Karpas-422 (cell line): ENCODE measurements around the gene GRK5. TPM values are rescaled to one million over a fixed set of nuclear protein-coding genes. Genes with fewer than 3 reads are reported as not detected.
"Not testable (repeated sequence)": the region's sequence is repeated elsewhere in the genome, so short reads cannot be mapped to it uniquely, and the experiment has no call there.

ENCODE experiments used
- DNase-seq: peaks from one replicate; pipeline ENCODE4 v3.0.0-alpha.2; 2015
- H2AFZ ChIP-seq: fragments of 200-600 bp; sonication (generic); 2 replicates; pipeline ENCODE4 v1.6.1; 2014; ENCODE audit warnings: antibody characterized with exemption, low read length, mixed read lengths
- H3K27ac ChIP-seq: fragments of 200-600 bp; sonication (generic); 2 replicates; pipeline ENCODE4 v1.5.1; 2014; ENCODE audit warnings: mild to moderate bottlenecking, low read length, moderate library complexity
- H3K27me3 ChIP-seq: fragments of 200-600 bp; sonication (generic); 2 replicates; pipeline ENCODE4 v1.6.1; 2014; ENCODE audit warnings: low read length, mixed read lengths
- H3K36me3 ChIP-seq: fragments of 200-600 bp; sonication (generic); 2 replicates; pipeline ENCODE4 v1.6.1; 2014; ENCODE audit warnings: low read length, mixed read lengths; ENCODE audit not compliant: insufficient read depth
- H3K4me1 ChIP-seq: fragments of 200-600 bp; sonication (generic); 2 replicates; pipeline ENCODE4 v1.6.1; 2014; ENCODE audit warnings: mild to moderate bottlenecking, low read length, mixed read lengths
- H3K4me2 ChIP-seq: fragments of 200-600 bp; sonication (generic); 2 replicates; pipeline ENCODE4 v1.6.1; 2014; ENCODE audit warnings: low read length, low read depth, mild to moderate bottlenecking; ENCODE audit not compliant: poor library complexity, severe bottlenecking
- H3K4me3 ChIP-seq: fragments of 200-600 bp; sonication (generic); 2 replicates; pipeline ENCODE4 v1.5.1; 2014; ENCODE audit warnings: mild to moderate bottlenecking, antibody characterized with exemption, low read length, mixed read lengths
- H3K79me2 ChIP-seq: fragments of 200-600 bp; sonication (generic); 2 replicates; pipeline ENCODE4 v1.6.1; 2014; ENCODE audit warnings: mild to moderate bottlenecking, low read length, mixed read lengths
- H3K9ac ChIP-seq: fragments of 200-600 bp; sonication (generic); 2 replicates; pipeline ENCODE4 v1.6.0; 2014; ENCODE audit warnings: low read length
- H3K9me2 ChIP-seq: fragments of 200-600 bp; sonication (generic), shearing (Covaris generic); replicated peaks from 2 replicates; pipeline ENCODE4 v1.6.0; 2014; ENCODE audit warnings: mild to moderate bottlenecking, low read length, moderate library complexity; ENCODE audit not compliant: insufficient read depth
- H3K9me3 ChIP-seq: fragments of 300-700, 200-600 bp; sonication (generic); 2 replicates; pipeline ENCODE4 v1.6.1; 2014; ENCODE audit warnings: low read length, mixed read lengths
- H4K20me1 ChIP-seq: fragments of 200-600 bp; sonication (generic); 2 replicates; pipeline ENCODE4 v1.6.1; 2014; ENCODE audit warnings: mild to moderate bottlenecking, antibody characterized with exemption, low read length, low read depth; ENCODE audit not compliant: insufficient read depth
- total RNA-seq: library from RNA; depleted of rRNA; stranded (reverse); fragments of >200 nt; shearing (Covaris generic); gene quantifications from 2 replicates; pipeline ENCODE4 v1.2.3, GENCODE V29; 2014; ENCODE audit warnings: low replicate concordance

Gene GRK5
- total RNA-seq, 1 experiment from 2014 or later = 4.5 TPM

- H3K79me2 ChIP-seq = no peaks in the 10 kb centered on the region
- H3K4me2 ChIP-seq = no peak overlapping the region
- no peaks in the 10 kb centered on the region for H3K36me3 ChIP-seq
- no peak overlapping the region for H2AFZ ChIP-seq
- no peaks in the 10 kb centered on the region for H3K9me2 ChIP-seq
- H3K27me3 ChIP-seq = no peaks in the 10 kb centered on the region
- no peak overlapping the region for H3K9ac ChIP-seq
- no peak overlapping the region for H3K27ac ChIP-seq
- H3K4me3 ChIP-seq = no peak overlapping the region
- no peak for DNase-seq
- no peaks in the 10 kb centered on the region; the same call in 1 of the 2 replicates for H3K4me1 ChIP-seq
- 0 out of 2 replicates have a peak, but pooled peaks cover 4% of the 10 kb centered on the region for H4K20me1 ChIP-seq
- H3K9me3 ChIP-seq = no peaks in the 10 kb centered on the region
Measured at GRCh38 chr10:119257899-119258419, 50.6 kb downstream of the GRK5 start.

- no peak overlapping the region for H3K4me3 ChIP-seq
- no peaks in the 10 kb centered on the region for H3K9me2 ChIP-seq
- H3K36me3 ChIP-seq = no peaks in the 10 kb centered on the region
- no peak overlapping the region for H3K9ac ChIP-seq
- H3K4me2 ChIP-seq = no peak overlapping the region
- no peaks in the 10 kb centered on the region for H3K27me3 ChIP-seq
- H3K79me2 ChIP-seq = no peaks in the 10 kb centered on the region
- DNase-seq = no peak
- H3K4me1 ChIP-seq = peaks cover 6% of the 10 kb centered on the region
- no peak overlapping the region for H2AFZ ChIP-seq
- 0 out of 2 replicates have a peak, but pooled peaks cover 4% of the 10 kb centered on the region for H4K20me1 ChIP-seq
- no peaks in the 10 kb centered on the region for H3K9me3 ChIP-seq
- no peak overlapping the region for H3K27ac ChIP-seq
Measured at GRCh38 chr10:119259345-119259744, 52.0 kb downstream of the GRK5 start.

- H3K27me3 ChIP-seq, H3K27ac ChIP-seq, H3K36me3 ChIP-seq, H3K9me2 ChIP-seq, H3K9me3 ChIP-seq, H3K4me2 ChIP-seq, H3K4me1 ChIP-seq, H3K9ac ChIP-seq, H3K4me3 ChIP-seq, H4K20me1 ChIP-seq, H2AFZ ChIP-seq, DNase-seq, H3K79me2 ChIP-seq: not testable (repeated sequence)
Measured at GRCh38 chr10:119261016-119261415, 53.6 kb downstream of the GRK5 start.

GRCh38 chr10:119263951-119264617, 56.7 kb downstream of the GRK5 start:
- Histone ChIP-seq H3K4me3 (no peak overlapping the region), H3K9ac (no peak overlapping the region), H3K79me2 (no peaks in the 10 kb centered on the region), H3K4me1 (peaks cover 17% of the 10 kb centered on the region), H3K9me2 (no peaks in the 10 kb centered on the region), H3K27me3 (no peaks in the 10 kb centered on the region), H4K20me1 (no peaks in the 10 kb centered on the region), H2AFZ (no peak overlapping the region), H3K9me3 (no peaks in the 10 kb centered on the region), H3K27ac (no peak overlapping the region), H3K4me2 (no peak overlapping the region), H3K36me3 (no peaks in the 10 kb centered on the region)
- DNase-seq = no peak

GRCh38 chr10:119265691-119266090, 58.3 kb downstream of the GRK5 start:
- H3K9ac ChIP-seq = no peak overlapping the region
- no peaks in the 10 kb centered on the region for H3K36me3 ChIP-seq
- H3K9me3 ChIP-seq = no peaks in the 10 kb centered on the region
- H3K27ac ChIP-seq = no peak overlapping the region
- no peaks in the 10 kb centered on the region for H3K9me2 ChIP-seq
- H3K4me1 ChIP-seq = peaks cover 32% of the 10 kb centered on the region
- H4K20me1 ChIP-seq = no peaks in the 10 kb centered on the region
- H3K79me2 ChIP-seq = no peaks in the 10 kb centered on the region
- no peak for DNase-seq
- H3K27me3 ChIP-seq = no peaks in the 10 kb centered on the region
- H2AFZ ChIP-seq = no peak overlapping the region
- H3K4me2 ChIP-seq = no peak overlapping the region
- H3K4me3 ChIP-seq = no peak overlapping the region

GRCh38 chr10:119267384-119267783, 60.0 kb downstream of the GRK5 start:
- Histone ChIP-seq H3K9me2 (no peaks in the 10 kb centered on the region), H2AFZ (no peak overlapping the region), H3K9me3 (no peaks in the 10 kb centered on the region), H4K20me1 (0 out of 2 replicates have a peak, but pooled peaks cover 4% of the 10 kb centered on the region), H3K9ac (no peak overlapping the region), H3K4me1 (peaks cover 46% of the 10 kb centered on the region), H3K36me3 (no peaks in the 10 kb centered on the region), H3K4me2 (no peak overlapping the region), H3K79me2 (no peaks in the 10 kb centered on the region), H3K27me3 (no peaks in the 10 kb centered on the region), H3K27ac (no peak overlapping the region), H3K4me3 (no peak overlapping the region)
- DNase-seq = no peak

- no peaks in the 10 kb centered on the region for H3K79me2 ChIP-seq
- H3K9me2 ChIP-seq = no peaks in the 10 kb centered on the region
- no peak overlapping the region for H2AFZ ChIP-seq
- 0 out of 2 replicates have a peak, but pooled peaks cover 4% of the 10 kb centered on the region for H4K20me1 ChIP-seq
- no peaks in the 10 kb centered on the region for H3K27me3 ChIP-seq
- H3K4me2 ChIP-seq = peak overlapping the region; percentile 50
- H3K36me3 ChIP-seq = no peaks in the 10 kb centered on the region
- no peaks in the 10 kb centered on the region for H3K9me3 ChIP-seq
- no peak overlapping the region for H3K9ac ChIP-seq
- DNase-seq = no peak
- no peak overlapping the region for H3K27ac ChIP-seq
- H3K4me3 ChIP-seq = no peak overlapping the region
- peaks cover 53% of the 10 kb centered on the region for H3K4me1 ChIP-seq
Measured at GRCh38 chr10:119268428-119268827, 61.1 kb downstream of the GRK5 start.

GRCh38 chr10:119268871-119269506, 61.6 kb downstream of the GRK5 start:
- no peaks in the 10 kb centered on the region for H3K9me2 ChIP-seq
- 0 out of 2 replicates have a peak, but pooled peaks cover 4% of the 10 kb centered on the region for H4K20me1 ChIP-seq
- peak overlapping the region; percentile 20; the same call in 1 of the 2 replicates for H3K9ac ChIP-seq
- DNase-seq = peak; percentile 81
- H2AFZ ChIP-seq = no peak overlapping the region; the same call in 1 of the 2 replicates
- H3K4me2 ChIP-seq = peak overlapping the region; percentile 50
- H3K27me3 ChIP-seq = 0 out of 2 replicates have a peak, but pooled peaks cover under 1% of the 10 kb centered on the region
- no peaks in the 10 kb centered on the region for H3K79me2 ChIP-seq
- peak overlapping the region; percentile 32 for H3K27ac ChIP-seq
- H3K9me3 ChIP-seq = no peaks in the 10 kb centered on the region
- no peaks in the 10 kb centered on the region for H3K36me3 ChIP-seq
- peaks cover 57% of the 10 kb centered on the region for H3K4me1 ChIP-seq
- H3K4me3 ChIP-seq = peak overlapping the region; percentile 25; the same call in 1 of the 2 replicates
